CD14-positive monocyte (primary cell): ENCODE data around the gene PPP6R3. TPM values are rescaled to one million over a fixed set of nuclear protein-coding genes. Genes with fewer than 3 reads are reported as not detected.

Source experiments
- DNase-seq, 3 donors: peaks; one replicate each; pipeline ENCODE4 v3.0.0-alpha.2; 2011 to 2022
- H2AFZ ChIP-seq: 2 replicates; pipeline ENCODE4 v1.6.0; 2012; ENCODE audit warnings: mild to moderate bottlenecking, low read depth, low read length, inconsistent platforms; ENCODE audit not compliant: insufficient read depth, poor library complexity, severe bottlenecking
- H3K27ac ChIP-seq, 2 donors: 1 replicate in 1 of 2; 2 replicates in 1 of 2; pipeline ENCODE4 v1.5.1; 2012 to 2013; ENCODE audit warnings: low read length in 2 of 2, control low read depth in 1 of 2, inconsistent platforms in 1 of 2, low read depth in 1 of 2, mild to moderate bottlenecking in 1 of 2
- H3K27me3 ChIP-seq, 2 donors: one replicate each; pipeline versions ENCODE4 v1.6.0 to v1.6.1; 2011 to 2013; ENCODE audit warnings: low read length in 2 of 2; ENCODE audit not compliant: control insufficient read depth in 2 of 2, insufficient read depth in 2 of 2
- H3K36me3 ChIP-seq, 2 donors: replicated peaks in 1 of 2; 1 replicate in 1 of 2; 2 replicates in 1 of 2; pipeline versions ENCODE4 v1.5.1 to v1.6.1; 2012 to 2013; ENCODE audit warnings: low read length in 2 of 2, control low read depth in 1 of 2, inconsistent platforms in 1 of 2, mild to moderate bottlenecking in 1 of 2; ENCODE audit not compliant: insufficient read depth in 2 of 2, control insufficient read depth in 1 of 2
- H3K4me1 ChIP-seq, 2 donors: 1 replicate in 1 of 2; 2 replicates in 1 of 2; pipeline versions ENCODE4 v1.5.1 to v1.6.1; 2012 to 2013; ENCODE audit warnings: low read length in 2 of 2, control low read depth in 1 of 2, inconsistent platforms in 1 of 2, mild to moderate bottlenecking in 1 of 2, moderate library complexity in 1 of 2; ENCODE audit not compliant: insufficient read depth in 2 of 2, control insufficient read depth in 1 of 2
- H3K4me2 ChIP-seq: replicated peaks from 2 replicates; pipeline ENCODE3; 2012; ENCODE audit warnings: low read length, moderate library complexity, mild to moderate bottlenecking; ENCODE audit not compliant: poor library complexity, severe bottlenecking; ENCODE audit errors: extremely low read depth
- H3K4me3 ChIP-seq, 3 experiments: fragments of 200-600 bp in 1 of 3; sonication (generic) in 1 of 3; replicated peaks in 1 of 3; 1 replicate in 2 of 3; 2 replicates in 1 of 3; pipeline ENCODE4 v1.5.1; 2011 to 2013; ENCODE audit warnings: low read length in 3 of 3, mild to moderate bottlenecking in 3 of 3, control low read depth in 2 of 3, low read depth in 2 of 3, inconsistent platforms in 1 of 3, moderate library complexity in 1 of 3
- H3K79me2 ChIP-seq: 2 replicates; pipeline ENCODE4 v1.6.0; 2012; ENCODE audit warnings: mild to moderate bottlenecking, control low read depth, inconsistent platforms, low read length, moderate library complexity; ENCODE audit not compliant: insufficient read depth
- H3K9ac ChIP-seq: 2 replicates; pipeline ENCODE4 v1.6.0; 2017; ENCODE audit warnings: low read length, mild to moderate bottlenecking; ENCODE audit not compliant: insufficient read depth, poor library complexity, severe bottlenecking
- H3K9me3 ChIP-seq, 2 donors: replicated peaks in 1 of 2; 1 replicate in 1 of 2; 2 replicates in 1 of 2; pipeline versions ENCODE4 v1.5.1 to v1.6.1; 2012 to 2013; ENCODE audit warnings: low read length in 2 of 2, control low read depth in 1 of 2; ENCODE audit not compliant: control insufficient read depth in 1 of 2, insufficient read depth in 1 of 2
- H4K20me1 ChIP-seq: 2 replicates; pipeline ENCODE4 v1.6.0; 2012; ENCODE audit warnings: mild to moderate bottlenecking, low read length, control low read depth, moderate library complexity; ENCODE audit not compliant: insufficient read depth
- H3K27ac Mint-ChIP-seq, 7 donors: one replicate each; pipeline ENCODE4 v1.8.0; 2020; ENCODE audit warnings: mild to moderate bottlenecking in 7 of 7, mixed read lengths in 7 of 7, moderate library complexity in 6 of 7, inconsistent platforms in 2 of 7
- H3K27me3 Mint-ChIP-seq, 3 donors: one replicate each; pipeline ENCODE4 v1.8.0; 2021 to 2022; ENCODE audit warnings: low read depth in 3 of 3, mild to moderate bottlenecking in 3 of 3, mixed read lengths in 3 of 3, moderate library complexity in 3 of 3, inconsistent platforms in 1 of 3
- H3K36me3 Mint-ChIP-seq, 2 donors: one replicate each; pipeline ENCODE4 v1.8.0; 2020; ENCODE audit warnings: mixed read lengths in 2 of 2, inconsistent platforms in 1 of 2, mild to moderate bottlenecking in 1 of 2
- H3K4me1 Mint-ChIP-seq: one replicate; pipeline ENCODE4 v1.8.0; 2020; ENCODE audit warnings: mild to moderate bottlenecking, mixed read lengths
- H3K4me3 Mint-ChIP-seq, 2 donors: one replicate each; pipeline ENCODE4 v1.8.0; 2020; ENCODE audit warnings: mild to moderate bottlenecking in 2 of 2, mixed read lengths in 2 of 2, moderate library complexity in 1 of 2
- H3K9me3 Mint-ChIP-seq, 7 donors: one replicate each; pipeline ENCODE4 v1.8.0; 2020 to 2022; ENCODE audit warnings: mixed read lengths in 7 of 7, mild to moderate bottlenecking in 6 of 7, moderate library complexity in 6 of 7, inconsistent platforms in 2 of 7
- CTCF ChIP-seq: fragments of 200-600 bp; IDR thresholded peaks from one replicate; pipeline ENCODE4 v1.8.0; 2022; ENCODE audit warnings: antibody characterized with exemption, mild to moderate bottlenecking
- WGBS: methylation state at CpG from one replicate; pipeline ENCODE4 v1.1.5; 2013; ENCODE audit warnings: missing lambda C conversion rate; ENCODE audit not compliant: insufficient coverage; 5-methylcytosine and 5-hydroxymethylcytosine counted together
- intact Hi-C, 2 donors: fragments of 100-400 bp; cut with micrococcal nuclease; formaldehyde crosslinking; loops; one replicate each; pipeline versions ENCODE4 v1.15.0 to v1.15.1; 2023
- polyA plus RNA-seq, 3 donors: library from polyadenylated mRNA; depleted of rRNA in 1 of 3; unstranded in 2 of 3; stranded (reverse) in 1 of 3; fragments of 300-500 nt in 2 of 3; fragments of >200 nt in 1 of 3; fragmentation: Illumina TruSeq in 2 of 3; gene quantifications; 1 replicate in 2 of 3; 2 replicates in 1 of 3; pipeline ENCODE4 v1.2.3, GENCODE V29; 2012 to 2021

Gene PPP6R3
- polyA plus RNA-seq, 3 donors, result 22.9 to 39.4 (median 38.1) TPM

- Mint-ChIP-seq H3K27ac (peak overlapping the region; percentile 50 to 89 (median 84)), H3K27me3 (peaks cover 0 to 2% (median 0%) of the 10 kb centered on the region in 3 donors), H3K9me3 (peaks cover 0 to 4% (median 0%) of the 10 kb centered on the region in 7 donors), H3K4me1 (peaks cover 67% of the 10 kb centered on the region), H3K4me3 (peak overlapping the region; percentile 5 to 58), H3K36me3 (peaks cover 65 to 80% of the 10 kb centered on the region in 2 donors)
- DNase-seq, result peak in 2 of 3 donors; percentile 14 to 52
- peaks cover 63% of the 10 kb centered on the region for H3K79me2 ChIP-seq
- peaks cover 52 to 61% of the 10 kb centered on the region in 2 donors for H3K4me1 ChIP-seq
- H2AFZ ChIP-seq, result no peak overlapping the region
- H3K4me2 ChIP-seq, result peak overlapping the region; percentile 17
- WGBS, result no CpG with 5 or more reads among the region's 4 CpGs
- H3K9me3 ChIP-seq, result no peaks in the 10 kb centered on the region
- H3K36me3 ChIP-seq, result peaks cover 37 to 80% of the 10 kb centered on the region in 2 donors
- intact Hi-C loops, result no loop called here
- peak overlapping the region in 1 of 3 experiments; percentile 2 for H3K4me3 ChIP-seq
- no peak for TF ChIP-seq CTCF
- H4K20me1 ChIP-seq, result peaks cover 98% of the 10 kb centered on the region
- peak overlapping the region; percentile 53 to 74 for H3K27ac ChIP-seq
- peak overlapping the region; percentile 34 for H3K9ac ChIP-seq
- H3K27me3 ChIP-seq, result no peaks in the 10 kb centered on the region
Observed at GRCh38 chr11:68550485-68550817, 89.9 kb downstream of the PPP6R3 start.

- H3K27me3 Mint-ChIP-seq, result peaks cover 0 to 2% (median 0%) of the 10 kb centered on the region in 3 donors
- peaks cover 60% of the 10 kb centered on the region for H3K4me1 Mint-ChIP-seq
- H3K36me3 ChIP-seq, result peaks cover 38 to 80% of the 10 kb centered on the region in 2 donors
Observed at GRCh38 chr11:68551223-68551622, 90.7 kb downstream of the PPP6R3 start.

More at GRCh38 chr11:68551223-68551622, 90.7 kb downstream of the PPP6R3 start:
- H4K20me1 ChIP-seq, result peaks cover 98% of the 10 kb centered on the region
- no peaks in the 10 kb centered on the region for H3K9me3 ChIP-seq
- TF ChIP-seq CTCF, result no peak
- peaks cover 58% of the 10 kb centered on the region for H3K79me2 ChIP-seq
- peak overlapping the region; percentile 34 for H3K9ac ChIP-seq
- peak overlapping the region in 5 of 7 donors; percentile 17 to 86 (median 64) for H3K27ac Mint-ChIP-seq
- H3K27ac ChIP-seq, result peak overlapping the region in 1 of 2 donors; percentile 74
- no peaks in the 10 kb centered on the region for H3K27me3 ChIP-seq
- no peak overlapping the region for H3K4me3 ChIP-seq
- WGBS, result 71% methylated on average over 1 of the region's 7 CpGs
- H3K9me3 Mint-ChIP-seq, result peaks cover 0 to 4% (median 0%) of the 10 kb centered on the region in 7 donors
- no peak overlapping the region for H3K4me2 ChIP-seq
- no peak overlapping the region for H2AFZ ChIP-seq
- H3K4me3 Mint-ChIP-seq, result no peak overlapping the region
- H3K4me1 ChIP-seq, result peaks cover 48 to 54% of the 10 kb centered on the region in 2 donors
- H3K36me3 Mint-ChIP-seq, result peaks cover 64 to 75% of the 10 kb centered on the region in 2 donors
- intact Hi-C loops, result no loop called here
- no peak for DNase-seq
